Gastrocnemius medialis (tissue), 4 donors: ENCODE measurements around the gene CELSR1. TPM values are rescaled to one million over a fixed set of nuclear protein-coding genes. Genes with fewer than 3 reads are reported as not detected.
A peak's percentile ranks its signal among the peaks of the same experiment; 100 is the strongest.

Source experiments
- ATAC-seq, 2 donors: fragments of 150-250 bp; one replicate each; pipeline ENCODE4 v1.9.1; 2016
- DNase-seq, 2 donors: peaks; one replicate each; pipeline ENCODE4 v3.0.0-alpha.2; 2019
- H3K27ac ChIP-seq, 4 donors: fragments of 200-600 bp; sonication (generic); 1 replicate in 1 of 4; 2 replicates in 3 of 4; pipeline ENCODE4 v1.5.1; 2016 to 2018; ENCODE audit warnings: mild to moderate bottlenecking in 2 of 4, moderate library complexity in 1 of 4
- H3K27me3 ChIP-seq, 3 donors: fragments of 200-600 bp; sonication (generic) in 2 of 3; 1 replicate in 1 of 3; 2 replicates in 2 of 3; pipeline versions ENCODE4 v1.5.1 to v1.6.0; 2016 to 2019; ENCODE audit warnings: mild to moderate bottlenecking in 1 of 3, moderate library complexity in 1 of 3
- H3K36me3 ChIP-seq, 2 donors: fragments of 200-600 bp; sonication (generic) in 1 of 2; one replicate each; pipeline ENCODE4 v1.5.1; 2017 to 2018
- H3K4me1 ChIP-seq, 2 donors: fragments of 200-600 bp; sonication (generic) in 1 of 2; one replicate each; pipeline ENCODE4 v1.5.1; 2016 to 2017; ENCODE audit warnings: mild to moderate bottlenecking in 2 of 2
- H3K4me3 ChIP-seq, 4 donors: fragments of 200-600 bp; sonication (generic) in 3 of 4; 1 replicate in 1 of 4; 2 replicates in 3 of 4; pipeline ENCODE4 v1.5.1; 2016 to 2019; ENCODE audit warnings: mild to moderate bottlenecking in 2 of 4
- H3K9me3 ChIP-seq, 3 donors: fragments of 200-600 bp; sonication (generic) in 2 of 3; 1 replicate in 1 of 3; 2 replicates in 2 of 3; pipeline ENCODE4 v1.5.1; 2016 to 2019
- POLR2A ChIP-seq, 2 donors: fragments of 450-650 bp; IDR thresholded peaks; one replicate each; pipeline ENCODE4 v1.6.1; 2017; ENCODE audit warnings: antibody characterized with exemption in 2 of 2, mild to moderate bottlenecking in 2 of 2, moderate library complexity in 2 of 2
- in situ Hi-C, 4 donors: fragments of 200-750 bp; cut with MboI; loops; one replicate each; pipeline versions ENCODE4 v1.15.0 to v1.8.0; 2017; ENCODE audit warnings: low sequenced_read_pairs in 4 of 4
- intact Hi-C: fragments of 100-400 bp; cut with DNase I; formaldehyde crosslinking; loops from one replicate; pipeline ENCODE4 v1.15.1; 2023; ENCODE audit warnings: low total_unique reads
- total RNA-seq, 4 donors: library from RNA; depleted of rRNA; stranded (reverse); fragments of >200 nt; gene quantifications; one replicate each; pipeline versions ENCODE4 v1.1.0 to v1.2.3, GENCODE V29; 2016
- TF ChIP-seq, protein P1 (sequence below), 5 experiments: fragments of 450-650 bp in 3 of 5; fragments of 200-600 bp in 2 of 5; sonication (generic) in 2 of 5; IDR thresholded peaks in 4 of 5; conservative IDR thresholded peaks in 1 of 5; 1 replicate in 4 of 5; 2 replicates in 1 of 5; pipeline ENCODE4 v1.5.1; 2016 to 2019; ENCODE audit warnings: antibody characterized with exemption in 5 of 5, mild to moderate bottlenecking in 3 of 5, moderate library complexity in 3 of 5

CELSR1 gene
- total RNA-seq, 4 donors from 2014 or later, result 0.10 to 1.5 (median 0.87) TPM

DNA sequence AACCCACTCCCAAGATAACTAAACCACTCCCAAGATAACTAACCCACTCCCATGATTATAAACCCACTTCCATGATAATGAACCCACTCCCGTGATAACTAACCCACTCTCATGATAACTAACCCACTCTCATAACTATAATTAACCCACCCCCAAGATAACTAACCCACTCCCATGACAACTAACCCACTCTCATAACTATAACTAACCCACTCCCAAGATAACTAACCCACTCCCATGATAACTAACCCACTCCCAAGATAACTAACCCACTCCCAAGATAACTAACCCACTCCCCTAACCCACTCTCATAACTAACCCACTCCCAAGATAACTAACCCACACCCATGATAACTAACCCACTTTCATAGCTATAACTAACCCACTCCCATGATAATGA, 30.1 kb upstream of the CELSR1 start:
- Histone ChIP-seq H3K4me3 (no peak overlapping the region), H3K27me3 (no peaks in the 10 kb centered on the region), H3K4me1 (peaks cover 5 to 6% of the 10 kb centered on the region in 2 donors), H3K9me3 (peaks cover 0 to 4% (median 0%) of the 10 kb centered on the region in 3 donors), H3K36me3 (no peaks in the 10 kb centered on the region), H3K27ac (no peak overlapping the region)
- in situ Hi-C loops, result loop anchor here in 3 of 4 donors (10.0 to 25.0 kb wide), 4 partner anchors 120 to 237 kb away; no protein-coding TSS in a partner anchor
- intact Hi-C loops, result no loop called here
- ATAC-seq (no peak), DNase-seq (no peak)
- TF ChIP-seq POLR2A (IDR thresholded peaks at IDR 0.05), result no peak
- TF ChIP-seq, protein P1, sequence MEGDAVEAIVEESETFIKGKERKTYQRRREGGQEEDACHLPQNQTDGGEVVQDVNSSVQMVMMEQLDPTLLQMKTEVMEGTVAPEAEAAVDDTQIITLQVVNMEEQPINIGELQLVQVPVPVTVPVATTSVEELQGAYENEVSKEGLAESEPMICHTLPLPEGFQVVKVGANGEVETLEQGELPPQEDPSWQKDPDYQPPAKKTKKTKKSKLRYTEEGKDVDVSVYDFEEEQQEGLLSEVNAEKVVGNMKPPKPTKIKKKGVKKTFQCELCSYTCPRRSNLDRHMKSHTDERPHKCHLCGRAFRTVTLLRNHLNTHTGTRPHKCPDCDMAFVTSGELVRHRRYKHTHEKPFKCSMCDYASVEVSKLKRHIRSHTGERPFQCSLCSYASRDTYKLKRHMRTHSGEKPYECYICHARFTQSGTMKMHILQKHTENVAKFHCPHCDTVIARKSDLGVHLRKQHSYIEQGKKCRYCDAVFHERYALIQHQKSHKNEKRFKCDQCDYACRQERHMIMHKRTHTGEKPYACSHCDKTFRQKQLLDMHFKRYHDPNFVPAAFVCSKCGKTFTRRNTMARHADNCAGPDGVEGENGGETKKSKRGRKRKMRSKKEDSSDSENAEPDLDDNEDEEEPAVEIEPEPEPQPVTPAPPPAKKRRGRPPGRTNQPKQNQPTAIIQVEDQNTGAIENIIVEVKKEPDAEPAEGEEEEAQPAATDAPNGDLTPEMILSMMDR (IDR thresholded peaks at IDR 0.05 in 4 of 5, conservative IDR thresholded peaks at IDR 0.05 in 1 of 5), result no peak

- intact Hi-C loops, result loop anchor here (2.0 to 5.0 kb wide), 2 partner anchors 113 to 239 kb away; no protein-coding TSS in a partner anchor
- H3K4me1 ChIP-seq, result peaks cover 5 to 6% of the 10 kb centered on the region in 2 donors
- H3K27ac ChIP-seq, result peak overlapping the region in 3 of 4 donors; percentile 22 to 52 (median 26)
- no peak for TF ChIP-seq POLR2A (IDR thresholded peaks at IDR 0.05)
- TF ChIP-seq, protein P1 (IDR thresholded peaks at IDR 0.05 in 4 of 5, conservative IDR thresholded peaks at IDR 0.05 in 1 of 5), result no peak
- H3K9me3 ChIP-seq, result no peaks in the 10 kb centered on the region
- no peak overlapping the region for H3K4me3 ChIP-seq
- ATAC-seq, result peak; percentile 5 to 25
- in situ Hi-C loops, result loop anchor here in 3 of 4 donors (10.0 to 25.0 kb wide), 4 partner anchors 123 to 241 kb away; no protein-coding TSS in a partner anchor
- H3K36me3 ChIP-seq, result no peaks in the 10 kb centered on the region
- H3K27me3 ChIP-seq, result no peaks in the 10 kb centered on the region
- no peak for DNase-seq
These were observed 26.8 kb upstream of the CELSR1 start for GRCh38 chr22:46564084-46564714.

GRCh38 chr22:46563381-46564083, 26.1 kb upstream of the CELSR1 start:
- DNase-seq (peak in 1 of 2 donors; percentile 73), ATAC-seq (peak; percentile 83 to 89)
- intact Hi-C loops (loop anchor here (2.0 to 5.0 kb wide), 2 partner anchors 114 to 239 kb away; no protein-coding TSS in a partner anchor), in situ Hi-C loops (loop anchor here in 3 of 4 donors (10.0 to 25.0 kb wide), 4 partner anchors 124 to 241 kb away; no protein-coding TSS in a partner anchor)
- Histone ChIP-seq H3K36me3 (no peaks in the 10 kb centered on the region), H3K4me1 (peaks cover 5 to 6% of the 10 kb centered on the region in 2 donors), H3K27me3 (no peaks in the 10 kb centered on the region), H3K9me3 (no peaks in the 10 kb centered on the region), H3K4me3 (peak overlapping the region in 1 of 4 donors; percentile 21), H3K27ac (peak overlapping the region in 3 of 4 donors; percentile 22 to 52 (median 26))
- TF ChIP-seq POLR2A (IDR thresholded peaks at IDR 0.05), result no peak
- TF ChIP-seq, protein P1 (IDR thresholded peaks at IDR 0.05 in 4 of 5, conservative IDR thresholded peaks at IDR 0.05 in 1 of 5), result peak; percentile 81 to 88 (median 86)

DNA sequence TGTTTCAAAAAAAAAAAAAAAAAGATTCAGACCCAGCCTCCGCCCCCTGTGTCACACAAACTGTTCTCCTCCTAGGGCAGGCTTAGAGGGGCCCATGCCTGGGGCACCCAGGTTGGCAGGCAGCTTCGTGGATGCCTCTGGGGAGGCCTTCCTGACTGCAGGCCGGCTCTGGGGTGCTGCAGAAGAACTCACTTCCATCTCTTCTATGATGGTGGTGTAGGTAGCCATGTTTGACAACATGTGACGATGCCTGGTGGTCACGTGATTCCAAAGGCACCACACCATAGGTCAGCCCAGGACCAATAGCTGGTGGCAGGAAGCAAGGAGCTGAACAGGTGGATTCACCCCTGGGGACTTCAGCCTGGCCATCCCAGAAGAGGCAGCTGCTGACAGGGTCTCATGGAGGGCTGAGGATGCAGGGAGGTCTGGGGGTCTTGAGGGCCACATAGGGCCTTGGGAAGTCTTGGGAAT, 24.1 kb upstream of the CELSR1 start:
- TF ChIP-seq, protein P1 (IDR thresholded peaks at IDR 0.05 in 4 of 5, conservative IDR thresholded peaks at IDR 0.05 in 1 of 5), result no peak
- TF ChIP-seq POLR2A (IDR thresholded peaks at IDR 0.05), result no peak
- peaks cover 5 to 6% of the 10 kb centered on the region in 2 donors for H3K4me1 ChIP-seq
- no peak for DNase-seq
- H3K27ac ChIP-seq, result no peak overlapping the region
- H3K4me3 ChIP-seq, result no peak overlapping the region
- intact Hi-C loops, result loop anchor here (5.0 kb wide), 1 partner anchor 116 kb away; no protein-coding TSS in a partner anchor
- ATAC-seq, result no peak
- H3K9me3 ChIP-seq, result no peaks in the 10 kb centered on the region
- H3K36me3 ChIP-seq, result no peaks in the 10 kb centered on the region
- in situ Hi-C loops, result loop anchor here in 3 of 4 donors (10.0 to 25.0 kb wide), 4 partner anchors 126 to 243 kb away; no protein-coding TSS in a partner anchor
- H3K27me3 ChIP-seq, result no peaks in the 10 kb centered on the region
